HG03575 (cell line): Measurements from ENCODE around the gene TRPM3.

Experiments
- ATAC-seq: cut with Tn5 transposase; IDR thresholded peaks from one replicate; pipeline ENCODE4 v1.9.1; 2021; ENCODE audit not compliant: unreplicated experiment, insufficient number of reproducible peaks, low FRiP score; ENCODE audit errors: extremely low read depth

Gene TRPM3

DNA sequence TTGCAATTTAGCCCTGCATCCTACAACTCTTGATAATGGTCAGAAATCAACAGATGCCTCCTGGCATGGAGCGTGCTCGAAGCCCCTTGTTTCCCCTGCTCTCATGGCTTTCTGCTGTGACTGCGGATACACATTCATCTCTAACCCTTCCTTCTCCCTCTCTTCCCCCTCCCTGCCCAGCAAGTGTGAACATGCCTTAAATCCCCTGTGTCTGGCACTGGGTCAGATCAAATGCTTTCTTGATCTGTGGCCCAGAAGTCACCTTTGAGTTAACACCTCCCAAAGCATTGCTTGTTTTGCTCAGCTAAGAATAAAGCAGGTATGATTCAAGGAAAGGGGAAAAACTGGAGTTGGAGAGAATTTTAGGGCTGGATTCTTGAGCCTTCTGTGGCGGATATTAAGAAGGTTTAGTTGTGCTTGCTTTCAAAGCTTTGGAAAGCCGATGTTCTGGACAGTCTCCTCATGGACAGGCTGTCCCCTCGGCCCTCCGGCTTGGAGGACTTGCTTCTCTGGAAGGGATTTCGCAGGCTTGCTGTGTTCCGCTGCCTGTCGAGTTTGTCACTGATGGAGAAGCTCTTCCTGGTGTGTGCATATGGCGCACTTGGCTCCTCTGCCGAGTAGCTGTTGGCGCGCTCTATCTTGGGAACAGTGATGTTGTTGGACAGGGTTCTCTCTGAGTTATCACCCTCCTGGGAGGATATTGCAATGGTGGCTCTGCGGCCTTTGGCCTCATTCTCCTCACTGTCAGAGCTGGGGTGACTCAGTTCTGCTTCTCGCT is 585.7 kb downstream of the TRPM3 start:
- no peak for ATAC-seq

DNA sequence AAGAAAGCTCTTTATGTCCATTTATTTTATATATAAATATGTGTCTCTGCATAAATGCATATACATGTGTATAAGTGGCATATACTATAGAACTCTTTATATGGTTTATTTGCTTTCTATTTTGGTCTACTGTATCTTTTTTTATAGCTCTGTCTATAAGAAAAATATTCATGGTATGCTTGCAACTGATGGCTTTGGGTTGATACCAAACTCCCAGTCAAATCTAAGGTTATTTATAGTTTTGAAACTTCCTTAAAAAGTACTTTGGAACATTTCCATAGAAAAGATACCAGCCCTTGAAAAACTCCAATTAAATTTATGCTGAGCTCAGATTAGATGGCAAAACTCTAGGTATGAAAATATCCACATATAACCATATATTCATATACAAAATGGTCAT is 587.0 kb downstream of the TRPM3 start:
- no peak for ATAC-seq

DNA sequence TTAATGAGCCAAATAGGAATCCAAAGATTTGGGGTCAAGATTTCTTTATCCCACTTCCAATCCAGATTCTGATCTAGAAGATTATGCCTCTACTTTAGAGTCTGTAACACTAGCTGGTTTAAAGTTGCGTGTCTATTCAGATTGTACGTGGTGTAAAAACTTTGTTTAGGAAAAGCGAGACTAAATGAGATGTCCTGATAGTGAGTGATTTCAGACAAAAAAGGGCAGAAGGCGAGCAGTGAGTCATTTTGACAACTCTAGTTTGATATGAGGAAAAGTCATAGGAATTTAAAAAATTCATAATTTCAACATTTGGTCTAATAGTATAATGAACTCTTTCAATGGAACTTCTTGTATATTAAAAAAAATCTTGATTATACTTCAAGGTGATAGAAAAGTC is 587.4 kb downstream of the TRPM3 start:
- ATAC-seq = no peak

DNA sequence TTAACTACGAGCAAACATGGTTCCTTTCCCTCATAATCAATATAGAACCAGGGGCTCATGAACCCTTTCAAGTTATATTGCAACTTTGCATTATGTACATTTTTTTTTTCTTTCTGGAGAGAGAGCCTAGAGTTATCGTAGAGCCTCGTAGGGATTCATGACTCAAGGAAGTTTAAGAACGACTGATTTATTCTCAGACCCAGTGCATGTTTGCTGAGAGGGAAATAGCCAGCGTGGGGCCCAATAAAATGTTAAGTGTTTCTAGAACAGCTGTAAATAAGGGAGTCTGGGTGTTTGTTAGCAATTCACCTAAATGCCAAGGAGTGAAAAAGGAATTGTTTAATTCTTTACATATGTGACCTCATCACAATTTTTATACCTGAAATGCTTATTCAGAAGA is 587.9 kb downstream of the TRPM3 start:
- no peak for ATAC-seq

DNA sequence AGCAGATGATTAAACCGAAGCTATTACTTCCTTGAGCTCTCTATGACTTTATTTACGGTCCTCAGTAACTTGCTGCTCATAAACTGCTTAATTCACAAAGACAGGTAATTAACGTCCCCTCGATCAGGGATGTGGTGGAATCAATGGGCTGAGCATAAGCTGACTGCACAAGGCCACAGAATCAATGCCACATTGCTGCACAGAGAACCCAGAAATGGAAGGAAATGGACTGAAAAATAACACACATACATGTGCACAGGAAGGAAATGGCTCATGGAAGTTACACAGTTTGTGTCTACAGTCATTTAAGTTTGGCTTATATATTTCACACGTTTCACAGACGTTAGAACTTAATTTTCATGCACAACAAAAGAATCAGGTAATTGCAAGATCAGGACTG is 588.7 kb downstream of the TRPM3 start:
- ATAC-seq = no peak

DNA sequence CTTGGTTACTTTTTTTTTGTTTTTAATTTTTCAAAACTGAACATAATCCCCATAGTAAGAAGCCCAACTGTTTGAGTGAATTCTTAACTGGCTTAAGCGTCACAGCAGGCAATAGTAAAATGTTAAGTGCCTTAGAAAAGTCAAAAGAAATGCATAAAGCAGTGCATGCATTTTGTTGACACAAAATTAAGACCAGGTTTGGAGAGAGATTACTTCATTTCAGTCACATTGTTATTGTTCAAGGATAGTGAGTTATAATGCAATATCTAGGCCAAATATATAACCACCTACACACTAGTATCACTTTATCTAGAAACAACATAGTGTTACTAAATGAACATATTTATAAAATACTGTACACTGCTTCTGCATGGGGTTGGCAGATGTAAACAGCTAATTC is 590.1 kb downstream of the TRPM3 start:
- ATAC-seq = no peak

DNA sequence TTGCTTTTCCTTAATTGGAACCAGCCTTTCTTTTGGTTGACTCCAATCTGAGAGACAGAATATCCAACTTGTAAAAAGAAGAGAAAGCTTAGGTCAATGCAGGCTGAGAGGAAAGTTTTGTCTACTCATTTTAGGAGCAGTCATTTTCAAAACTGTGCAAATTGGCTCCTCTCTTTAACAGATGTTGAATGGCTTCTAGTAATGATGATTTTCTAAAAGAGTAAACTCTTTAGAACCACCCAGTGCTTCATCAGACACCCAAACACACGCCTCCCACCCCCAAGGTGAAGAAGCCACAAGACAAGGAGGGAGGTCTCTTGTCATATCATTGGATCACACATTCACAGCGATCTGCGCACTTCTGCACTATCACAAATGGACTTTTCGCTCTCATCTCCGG is 590.7 kb downstream of the TRPM3 start:
- ATAC-seq = no peak

DNA sequence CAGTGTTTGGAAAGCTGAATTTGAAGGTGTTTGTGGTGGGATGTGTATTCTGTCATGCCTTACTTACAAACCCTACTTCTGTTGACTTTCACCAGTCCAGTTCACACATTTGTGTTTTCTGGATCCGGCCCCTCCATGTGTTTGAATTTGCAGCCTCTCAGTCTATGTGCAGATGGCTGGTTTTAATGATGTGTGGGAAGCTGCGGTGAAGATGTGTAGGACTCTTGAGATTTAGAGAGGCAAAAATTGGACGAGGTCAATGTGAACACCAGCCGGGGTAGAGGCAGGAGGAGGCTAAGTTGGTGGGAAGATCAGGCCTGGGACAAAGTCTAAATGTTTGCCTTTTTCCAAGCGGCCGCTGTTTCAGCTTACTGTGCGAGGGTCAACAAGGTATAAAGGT is 591.6 kb downstream of the TRPM3 start:
- no peak for ATAC-seq

DNA sequence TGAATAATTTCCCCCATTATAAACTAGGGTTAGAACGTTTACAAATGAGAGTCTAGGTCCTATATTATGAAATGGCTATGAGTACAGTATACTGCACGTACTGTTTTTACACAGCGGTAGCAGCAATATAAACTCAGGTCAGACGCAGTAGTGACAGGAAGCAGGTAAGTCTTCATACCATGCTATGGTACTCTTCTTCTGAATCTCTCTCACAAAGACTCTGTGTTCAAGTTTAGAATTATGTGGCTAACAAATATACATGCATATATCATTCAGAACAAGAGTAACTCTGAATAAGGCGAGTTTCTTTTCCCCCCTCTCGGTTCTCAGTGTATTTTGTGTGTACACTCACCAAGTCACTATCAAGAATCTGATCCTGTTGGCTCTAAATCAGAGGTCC is 592.0 kb downstream of the TRPM3 start:
- ATAC-seq = no peak

DNA sequence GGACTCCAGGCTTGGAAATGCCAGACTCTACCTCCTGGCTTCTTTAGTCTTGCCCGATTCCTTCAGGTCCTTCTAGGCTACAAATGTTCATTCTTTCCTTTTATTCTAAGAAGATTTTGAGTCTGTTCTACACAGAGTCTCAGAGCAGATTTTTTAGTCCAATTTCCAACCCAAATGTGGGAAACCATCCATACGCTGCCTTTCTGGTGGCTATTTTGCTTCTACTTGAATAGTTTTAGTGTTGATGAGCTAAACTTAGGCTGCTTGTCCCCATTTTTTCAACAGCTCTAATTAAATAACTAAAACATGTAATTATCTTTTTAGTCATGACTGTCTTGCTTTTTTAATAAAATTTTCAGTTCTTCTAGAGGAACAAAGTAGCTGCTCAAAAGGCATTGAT is 594.5 kb downstream of the TRPM3 start:
- ATAC-seq = no peak

DNA sequence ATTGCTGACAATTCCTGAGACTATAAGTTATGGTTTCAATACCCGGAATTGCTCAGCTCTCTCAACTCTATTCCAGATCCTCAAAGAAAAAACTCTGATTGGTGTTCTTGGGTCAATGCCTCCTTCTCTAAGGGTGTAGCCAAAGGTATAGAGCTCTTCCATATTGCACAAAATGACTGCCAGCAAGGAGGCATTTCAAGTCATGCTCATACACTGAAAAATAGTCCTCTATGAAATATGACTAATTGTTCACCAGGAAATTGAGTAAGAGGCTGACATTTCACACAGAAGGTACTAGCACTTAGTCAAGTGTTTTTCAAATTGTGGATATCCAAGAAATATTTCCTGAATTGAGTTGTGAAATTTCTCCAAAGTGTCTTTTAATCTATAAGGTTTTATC is 595.9 kb downstream of the TRPM3 start:
- ATAC-seq = no peak

DNA sequence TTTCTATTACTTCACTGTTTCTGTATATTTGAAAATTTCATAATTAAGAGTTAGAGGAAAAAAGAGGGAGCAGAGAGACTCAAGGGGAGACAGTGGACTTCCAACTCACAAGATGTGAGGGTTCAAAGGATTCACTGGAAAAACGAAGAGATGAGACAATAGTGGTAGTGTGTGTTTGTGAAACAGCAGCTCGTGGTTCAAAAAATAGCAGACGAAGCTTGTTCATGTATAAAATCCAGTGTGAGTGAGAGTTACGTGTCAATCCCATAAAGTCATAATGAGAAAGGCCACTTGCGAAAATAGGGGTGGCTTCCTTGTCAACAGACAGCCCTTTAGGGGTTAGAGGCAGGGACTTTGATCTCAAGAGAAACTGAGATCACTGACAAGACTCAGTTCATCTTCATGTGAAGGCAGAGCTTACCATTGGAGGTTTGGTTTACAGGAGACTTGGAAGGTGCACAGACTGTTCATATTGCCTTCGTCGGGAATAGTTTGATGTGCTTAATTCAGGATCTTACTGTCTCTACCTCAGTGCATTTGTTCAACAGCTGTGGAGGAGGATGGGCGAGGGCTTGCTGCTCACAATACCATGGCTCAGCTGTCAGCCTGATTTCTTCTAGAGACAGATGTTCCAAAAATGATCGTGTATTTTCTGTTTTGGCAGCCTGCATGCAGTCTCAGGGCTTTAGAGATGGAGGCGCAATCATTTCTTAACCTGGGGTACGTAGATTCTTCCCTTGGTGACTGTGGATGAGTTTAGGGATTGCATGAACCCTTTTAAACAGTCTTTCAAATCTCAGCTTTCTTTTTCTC is 601.3 kb downstream of the TRPM3 start:
- no peak for ATAC-seq

DNA sequence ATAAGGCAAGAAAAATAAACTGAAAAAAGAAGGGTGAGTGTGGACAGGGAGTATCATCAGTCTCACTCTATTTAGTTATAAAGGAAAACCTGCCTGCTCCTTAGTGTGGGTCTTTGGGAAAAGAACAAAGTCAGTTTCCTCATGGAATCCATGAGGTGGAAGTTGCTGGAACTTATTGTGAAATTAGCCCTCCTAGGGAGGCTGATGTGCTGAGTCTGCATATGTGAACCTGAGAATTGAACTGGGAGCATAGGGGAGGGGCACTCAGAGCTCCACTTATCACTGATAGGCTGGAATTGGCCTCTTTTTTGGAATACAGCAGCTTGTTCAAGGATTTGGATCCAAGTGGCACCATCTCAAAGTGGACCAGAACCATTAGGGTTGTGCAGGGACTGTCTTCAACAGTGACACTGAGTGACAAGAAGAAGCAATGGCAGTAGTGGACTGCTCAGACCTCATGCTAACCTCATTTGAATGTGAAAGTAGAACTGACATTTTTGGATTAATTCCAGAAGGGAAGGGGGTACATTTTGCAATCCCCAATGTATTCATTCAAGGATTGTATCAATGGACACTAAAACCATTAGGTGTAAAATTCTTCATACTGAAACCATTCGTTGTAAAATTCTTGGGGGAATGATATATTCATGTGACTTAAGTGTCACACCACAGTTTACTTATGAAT is 603.4 kb downstream of the TRPM3 start:
- no peak for ATAC-seq

DNA sequence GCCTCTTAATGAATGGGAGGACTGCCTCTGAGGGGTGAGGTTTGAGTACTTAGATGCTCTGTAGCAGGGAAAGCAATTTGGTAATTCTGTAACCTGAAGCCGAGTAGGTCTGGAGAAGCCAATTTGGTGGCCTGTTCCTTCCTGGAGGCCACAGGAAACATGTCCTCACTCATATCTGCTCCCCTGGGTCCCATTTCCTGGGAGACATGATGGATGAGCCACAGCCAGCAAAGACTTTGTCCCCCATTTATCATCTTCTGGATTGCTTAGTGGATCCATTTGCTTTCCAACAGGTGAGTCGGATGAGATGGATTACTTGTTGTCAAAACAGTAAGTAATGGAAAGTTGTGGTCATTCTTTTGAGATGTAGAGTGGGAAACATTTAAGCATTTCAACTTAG is 607.1 kb downstream of the TRPM3 start:
- no peak for ATAC-seq

DNA sequence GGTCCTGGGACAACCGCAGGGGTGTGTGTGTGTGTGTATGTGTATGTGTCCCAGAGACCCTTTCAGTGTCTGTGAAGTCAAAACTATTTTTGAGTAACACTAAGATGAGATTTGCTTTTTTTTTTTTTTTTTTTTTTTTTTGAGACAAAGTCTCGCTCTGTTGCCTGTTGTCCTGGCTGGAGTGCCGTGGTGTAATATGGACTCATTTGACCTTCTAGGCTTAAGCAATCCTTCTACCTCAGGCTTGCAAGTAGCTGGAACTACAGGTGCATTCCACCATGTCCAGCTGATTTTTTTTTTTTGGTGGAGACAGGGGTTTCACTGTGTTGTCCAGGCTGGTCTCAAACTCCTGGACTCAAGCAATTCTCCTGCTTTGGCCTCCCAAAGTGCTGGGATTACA is 609.6 kb downstream of the TRPM3 start:
- no peak for ATAC-seq

DNA sequence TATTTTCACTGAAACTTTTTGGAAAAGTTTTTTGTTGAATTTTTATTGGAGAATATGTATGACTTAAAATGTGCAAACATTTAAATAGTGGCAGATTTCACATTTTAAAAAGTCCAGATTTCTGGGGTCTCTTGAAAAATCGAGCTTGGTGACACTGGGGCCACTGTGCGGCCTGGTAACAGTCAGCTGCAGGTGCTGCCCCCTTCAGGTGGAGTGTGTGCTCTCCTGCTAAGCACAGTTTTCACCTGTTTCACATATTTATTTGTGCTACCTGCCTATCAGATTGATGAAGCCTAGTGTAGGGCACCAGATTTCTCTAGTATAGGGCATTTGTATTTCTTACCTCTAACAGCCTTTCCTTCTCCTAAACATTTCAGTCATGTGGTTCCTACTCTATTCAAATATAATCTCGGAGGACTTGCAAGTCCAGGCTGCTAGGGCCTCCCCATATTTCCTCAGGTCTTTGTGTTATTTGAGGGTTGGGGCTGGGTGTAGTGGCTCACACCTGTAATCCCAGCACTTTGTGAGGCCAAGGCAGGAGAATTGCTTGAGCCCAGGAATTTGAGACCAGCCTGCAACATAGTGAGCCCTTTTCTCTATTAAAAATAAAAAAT is 611.2 kb downstream of the TRPM3 start:
- ATAC-seq = no peak

DNA sequence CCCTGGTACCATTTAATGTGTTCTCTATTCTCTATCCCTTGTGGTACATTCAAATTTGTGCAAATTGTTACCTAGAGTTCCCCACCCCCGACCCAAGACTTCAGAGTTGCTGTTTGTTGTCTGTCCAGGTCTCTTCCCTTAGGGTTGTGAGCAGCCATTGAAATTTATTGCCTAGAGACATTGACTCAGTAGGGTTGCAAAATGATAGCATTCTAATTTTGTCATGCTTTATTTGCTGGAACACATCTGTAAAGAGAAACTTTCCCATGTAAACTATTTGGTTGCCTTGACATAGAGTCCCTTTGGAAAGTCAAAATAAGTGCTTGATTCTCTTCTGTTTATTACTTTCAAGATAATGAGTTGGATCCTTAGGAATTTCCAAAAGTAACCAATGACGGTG is 615.3 kb downstream of the TRPM3 start:
- no peak for ATAC-seq

DNA sequence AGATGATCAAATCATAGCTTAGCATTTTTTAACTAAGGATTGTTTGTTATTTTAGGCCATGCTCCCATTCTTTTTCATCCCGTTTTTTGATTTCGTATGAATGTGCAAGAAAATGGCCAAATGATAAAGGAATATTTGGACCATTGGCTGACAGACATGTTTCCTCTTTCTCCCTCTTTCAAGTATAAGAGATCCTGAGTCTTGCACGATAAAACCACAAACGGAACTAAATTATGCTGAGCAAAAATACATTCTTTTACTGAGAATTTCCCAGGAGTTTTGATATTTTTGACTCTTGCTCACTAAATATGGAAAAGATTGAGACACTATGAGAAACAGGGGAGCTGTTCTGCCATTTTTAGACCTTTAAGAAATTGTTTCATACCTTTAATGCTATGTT is 616.6 kb downstream of the TRPM3 start:
- ATAC-seq = no peak

DNA sequence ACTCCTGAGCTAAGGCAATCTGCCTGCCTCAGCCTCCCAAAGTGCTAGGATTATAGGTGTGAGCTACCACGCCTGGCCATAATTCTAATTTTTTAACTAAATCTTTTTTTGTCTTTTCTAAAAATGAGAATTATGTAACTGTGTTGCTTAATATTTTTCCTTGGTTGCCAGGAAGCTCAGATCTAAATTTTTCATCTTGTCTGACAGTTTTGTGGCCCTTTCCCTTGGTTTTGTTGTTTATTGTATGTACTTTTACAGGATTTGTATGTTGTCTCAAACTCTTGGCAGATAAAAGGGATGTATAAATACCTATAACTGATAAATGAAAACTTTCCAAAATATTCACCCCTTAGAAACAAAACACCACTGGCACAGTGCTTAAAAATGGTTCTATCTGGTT is 618.7 kb downstream of the TRPM3 start:
- no peak for ATAC-seq

DNA sequence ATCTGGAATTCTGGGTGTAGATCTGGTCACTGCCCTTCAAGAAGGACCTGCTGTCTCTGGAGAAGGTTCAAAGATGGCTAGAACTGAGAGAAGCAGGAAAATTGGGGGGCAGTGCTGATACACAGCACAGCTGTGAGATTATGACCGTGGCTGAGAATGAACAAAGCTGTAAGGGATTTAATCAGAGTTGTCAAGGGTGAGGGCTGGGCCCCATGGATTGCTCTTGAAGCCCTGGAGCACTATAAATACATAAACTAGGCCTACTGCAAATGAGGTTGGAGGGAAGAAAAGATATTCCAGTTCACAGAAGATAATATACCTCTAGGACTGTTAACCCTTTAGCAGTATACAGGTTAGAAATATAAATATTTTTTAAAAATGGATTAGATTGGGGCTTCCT is 620.6 kb downstream of the TRPM3 start:
- ATAC-seq = no peak
